ENCODE results near the gene SLC11A2. TPM values are rescaled to one million over a fixed set of nuclear protein-coding genes. Genes with fewer than 3 reads are reported as not detected.

The SLC11A2 gene
- total RNA-seq, 1 experiment from 2014 or later, result 38.7 TPM

- H3K27ac ChIP-seq (ENCODE audit: low read depth, low read length), result no peak overlapping the region
- ChIA-PET RAD21 (ENCODE audit: low non-redundant PET in 1 of 2, low total read pairs in 2 of 2, uncharacterized antibody in 2 of 2, unreplicated experiment in 2 of 2) (no interaction called here), POLR2A (interaction anchor here (0.6 kb wide), 1 partner anchor 25 kb away, joined by 3 read pairs; no protein-coding TSS in a partner anchor), CTCF (no interaction called here)
- H3K9me2 ChIP-seq (ENCODE audit: insufficient read depth), result no peaks in the 10 kb centered on the region
- no TSS peak for BruUV-seq (replicated peaks)
- no peak for ATAC-seq
- H3K27me3 ChIP-seq (ENCODE audit: insufficient read depth, low read length), result no peaks in the 10 kb centered on the region
- H4K20me1 ChIP-seq (ENCODE audit: insufficient read depth), result peaks cover 6% of the 10 kb centered on the region; the same call in 1 of the 2 replicates
- no peak overlapping the region for H3K4me3 ChIP-seq (replicated peaks in 1 of 2; ENCODE audit: low read depth in 1 of 2, low read length in 2 of 2)
- H3K9me3 ChIP-seq (ENCODE audit: control insufficient read depth in 1 of 2, insufficient read depth in 1 of 2, low read depth in 1 of 2, low read length in 2 of 2), result no peaks in the 10 kb centered on the region
- H3K36me3 ChIP-seq (ENCODE audit: control insufficient read depth in 1 of 2, insufficient read depth in 2 of 2, low read length in 2 of 2), result peaks cover 0 to 5% of the 10 kb centered on the region in 2 experiments; a peak in 2 of 4 replicates
- intact Hi-C loops (cut with micrococcal nuclease), result no loop called here
- H3K9ac ChIP-seq (ENCODE audit: low read length), result no peak overlapping the region
- no peak overlapping the region for H2AFZ ChIP-seq (ENCODE audit: low read depth, low read length, poor library complexity, severe bottlenecking)
- H3K4me2 ChIP-seq (ENCODE audit: low read length), result no peak overlapping the region
- H3K4me1 ChIP-seq (ENCODE audit: control insufficient read depth in 1 of 2, insufficient read depth in 2 of 2, low read length in 2 of 2), result peaks cover 9 to 14% of the 10 kb centered on the region in 2 experiments; a peak in 3 of 4 replicates
- TF ChIP-seq, protein P1, sequence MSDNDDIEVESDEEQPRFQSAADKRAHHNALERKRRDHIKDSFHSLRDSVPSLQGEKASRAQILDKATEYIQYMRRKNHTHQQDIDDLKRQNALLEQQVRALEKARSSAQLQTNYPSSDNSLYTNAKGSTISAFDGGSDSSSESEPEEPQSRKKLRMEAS (IDR thresholded peaks at IDR 0.05), result no peak
- no peak for TF ChIP-seq SRF (IDR thresholded peaks at IDR 0.05; ENCODE audit: low read depth)
- TF ChIP-seq, protein P2, sequence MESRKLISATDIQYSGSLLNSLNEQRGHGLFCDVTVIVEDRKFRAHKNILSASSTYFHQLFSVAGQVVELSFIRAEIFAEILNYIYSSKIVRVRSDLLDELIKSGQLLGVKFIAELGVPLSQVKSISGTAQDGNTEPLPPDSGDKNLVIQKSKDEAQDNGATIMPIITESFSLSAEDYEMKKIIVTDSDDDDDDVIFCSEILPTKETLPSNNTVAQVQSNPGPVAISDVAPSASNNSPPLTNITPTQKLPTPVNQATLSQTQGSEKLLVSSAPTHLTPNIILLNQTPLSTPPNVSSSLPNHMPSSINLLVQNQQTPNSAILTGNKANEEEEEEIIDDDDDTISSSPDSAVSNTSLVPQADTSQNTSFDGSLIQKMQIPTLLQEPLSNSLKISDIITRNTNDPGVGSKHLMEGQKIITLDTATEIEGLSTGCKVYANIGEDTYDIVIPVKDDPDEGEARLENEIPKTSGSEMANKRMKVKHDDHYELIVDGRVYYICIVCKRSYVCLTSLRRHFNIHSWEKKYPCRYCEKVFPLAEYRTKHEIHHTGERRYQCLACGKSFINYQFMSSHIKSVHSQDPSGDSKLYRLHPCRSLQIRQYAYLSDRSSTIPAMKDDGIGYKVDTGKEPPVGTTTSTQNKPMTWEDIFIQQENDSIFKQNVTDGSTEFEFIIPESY (IDR thresholded peaks at IDR 0.05; ENCODE audit: extremely low read depth, insufficient replicate concordance, low read length), result no peak
- TF ChIP-seq, protein P3, sequence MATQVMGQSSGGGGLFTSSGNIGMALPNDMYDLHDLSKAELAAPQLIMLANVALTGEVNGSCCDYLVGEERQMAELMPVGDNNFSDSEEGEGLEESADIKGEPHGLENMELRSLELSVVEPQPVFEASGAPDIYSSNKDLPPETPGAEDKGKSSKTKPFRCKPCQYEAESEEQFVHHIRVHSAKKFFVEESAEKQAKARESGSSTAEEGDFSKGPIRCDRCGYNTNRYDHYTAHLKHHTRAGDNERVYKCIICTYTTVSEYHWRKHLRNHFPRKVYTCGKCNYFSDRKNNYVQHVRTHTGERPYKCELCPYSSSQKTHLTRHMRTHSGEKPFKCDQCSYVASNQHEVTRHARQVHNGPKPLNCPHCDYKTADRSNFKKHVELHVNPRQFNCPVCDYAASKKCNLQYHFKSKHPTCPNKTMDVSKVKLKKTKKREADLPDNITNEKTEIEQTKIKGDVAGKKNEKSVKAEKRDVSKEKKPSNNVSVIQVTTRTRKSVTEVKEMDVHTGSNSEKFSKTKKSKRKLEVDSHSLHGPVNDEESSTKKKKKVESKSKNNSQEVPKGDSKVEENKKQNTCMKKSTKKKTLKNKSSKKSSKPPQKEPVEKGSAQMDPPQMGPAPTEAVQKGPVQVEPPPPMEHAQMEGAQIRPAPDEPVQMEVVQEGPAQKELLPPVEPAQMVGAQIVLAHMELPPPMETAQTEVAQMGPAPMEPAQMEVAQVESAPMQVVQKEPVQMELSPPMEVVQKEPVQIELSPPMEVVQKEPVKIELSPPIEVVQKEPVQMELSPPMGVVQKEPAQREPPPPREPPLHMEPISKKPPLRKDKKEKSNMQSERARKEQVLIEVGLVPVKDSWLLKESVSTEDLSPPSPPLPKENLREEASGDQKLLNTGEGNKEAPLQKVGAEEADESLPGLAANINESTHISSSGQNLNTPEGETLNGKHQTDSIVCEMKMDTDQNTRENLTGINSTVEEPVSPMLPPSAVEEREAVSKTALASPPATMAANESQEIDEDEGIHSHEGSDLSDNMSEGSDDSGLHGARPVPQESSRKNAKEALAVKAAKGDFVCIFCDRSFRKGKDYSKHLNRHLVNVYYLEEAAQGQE (IDR thresholded peaks at IDR 0.05; ENCODE audit: low read depth), result no peak
- TF ChIP-seq CTCF (IDR thresholded peaks at IDR 0.05 in 2 of 3, conservative IDR thresholded peaks at IDR 0.05 in 1 of 3; ENCODE audit: borderline replicate concordance in 1 of 3, insufficient read depth in 1 of 3, low read depth in 2 of 3, low read length in 2 of 3), result no peak
- no peak for TF ChIP-seq EZH2phosphoT487 (IDR thresholded peaks at IDR 0.05; ENCODE audit: borderline replicate concordance)
- no peak for TF ChIP-seq SP1 (IDR thresholded peaks at IDR 0.05; ENCODE audit: low read depth)
- TF ChIP-seq ZFX (IDR thresholded peaks at IDR 0.05), result no peak
- no peak for TF ChIP-seq ATF3 (IDR thresholded peaks at IDR 0.05)
- TF ChIP-seq CBX3 (IDR thresholded peaks at IDR 0.05; ENCODE audit: low read depth), result no peak
- no peak for TF ChIP-seq JUND (IDR thresholded peaks at IDR 0.05)
- no peak for TF ChIP-seq POLR2AphosphoS5 (IDR thresholded peaks at IDR 0.05; ENCODE audit: low read depth, low read length)
- H3K79me2 ChIP-seq (ENCODE audit: insufficient read depth, low read length), result peaks cover 52% of the 10 kb centered on the region
- DNase-seq (ENCODE audit: low read depth, low spot score), result no peak
Measured at GRCh38 chr12:51012570-51013236, 13.5 kb downstream of the SLC11A2 start.
